SK-N-SH (cell line): ENCODE results near the gene PIP4K2B.

Experiments
- EP300 ChIP-seq, 2 experiments: IDR thresholded peaks; 2 replicates each; pipeline versions ENCODE4 v1.4.0 to v1.6.1; 2012; ENCODE audit warnings: borderline replicate concordance in 1 of 2, low read depth in 1 of 2, low read length in 1 of 2
- GABPA ChIP-seq: IDR thresholded peaks from 2 replicates; pipeline ENCODE4 v1.4.0; 2012; ENCODE audit warnings: low read depth, mild to moderate bottlenecking
- MAX ChIP-seq: IDR thresholded peaks from 2 replicates; pipeline ENCODE4 v1.4.0; 2012; ENCODE audit warnings: low read depth
- REST ChIP-seq: IDR thresholded peaks from 2 replicates; pipeline ENCODE4 v1.6.1; 2012; ENCODE audit warnings: mild to moderate bottlenecking, low read depth, low read length, moderate library complexity
- TAF1 ChIP-seq: IDR thresholded peaks from 2 replicates; pipeline ENCODE4 v1.6.1; 2012; ENCODE audit warnings: low read depth, mild to moderate bottlenecking, low read length, moderate library complexity, borderline replicate concordance
- USF2 ChIP-seq: fragments of 150-350 bp; IDR thresholded peaks from 2 replicates; pipeline ENCODE4 v1.6.1; 2017; ENCODE audit warnings: antibody characterized with exemption, low read length, low read depth, borderline replicate concordance
- TF ChIP-seq, protein P1 (sequence below): fragments of 200-600 bp; sonication (generic); IDR thresholded peaks from 2 replicates; pipeline ENCODE4 v1.6.1; 2017; ENCODE audit warnings: antibody characterized with exemption, mild to moderate bottlenecking, moderate library complexity
- TF ChIP-seq, protein P2 (sequence below): fragments of 150-350 bp; IDR thresholded peaks from 2 replicates; pipeline ENCODE4 v1.6.1; 2016; ENCODE audit warnings: mild to moderate bottlenecking, low read depth, low read length

GRCh38 chr17:38789185-38789584, 10.2 kb downstream of the PIP4K2B start:
- TF ChIP-seq REST = no peak
- no peak for TF ChIP-seq MAX
- TF ChIP-seq TAF1 = no peak
- TF ChIP-seq USF2 = no peak
- TF ChIP-seq EP300 (IDR thresholded peaks at IDR 0.05; ENCODE audit: borderline replicate concordance in 1 of 2, low read depth in 1 of 2, low read length in 1 of 2) = no peak
- TF ChIP-seq, protein P1, sequence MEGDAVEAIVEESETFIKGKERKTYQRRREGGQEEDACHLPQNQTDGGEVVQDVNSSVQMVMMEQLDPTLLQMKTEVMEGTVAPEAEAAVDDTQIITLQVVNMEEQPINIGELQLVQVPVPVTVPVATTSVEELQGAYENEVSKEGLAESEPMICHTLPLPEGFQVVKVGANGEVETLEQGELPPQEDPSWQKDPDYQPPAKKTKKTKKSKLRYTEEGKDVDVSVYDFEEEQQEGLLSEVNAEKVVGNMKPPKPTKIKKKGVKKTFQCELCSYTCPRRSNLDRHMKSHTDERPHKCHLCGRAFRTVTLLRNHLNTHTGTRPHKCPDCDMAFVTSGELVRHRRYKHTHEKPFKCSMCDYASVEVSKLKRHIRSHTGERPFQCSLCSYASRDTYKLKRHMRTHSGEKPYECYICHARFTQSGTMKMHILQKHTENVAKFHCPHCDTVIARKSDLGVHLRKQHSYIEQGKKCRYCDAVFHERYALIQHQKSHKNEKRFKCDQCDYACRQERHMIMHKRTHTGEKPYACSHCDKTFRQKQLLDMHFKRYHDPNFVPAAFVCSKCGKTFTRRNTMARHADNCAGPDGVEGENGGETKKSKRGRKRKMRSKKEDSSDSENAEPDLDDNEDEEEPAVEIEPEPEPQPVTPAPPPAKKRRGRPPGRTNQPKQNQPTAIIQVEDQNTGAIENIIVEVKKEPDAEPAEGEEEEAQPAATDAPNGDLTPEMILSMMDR = no peak
- TF ChIP-seq GABPA = no peak
- TF ChIP-seq, protein P2, sequence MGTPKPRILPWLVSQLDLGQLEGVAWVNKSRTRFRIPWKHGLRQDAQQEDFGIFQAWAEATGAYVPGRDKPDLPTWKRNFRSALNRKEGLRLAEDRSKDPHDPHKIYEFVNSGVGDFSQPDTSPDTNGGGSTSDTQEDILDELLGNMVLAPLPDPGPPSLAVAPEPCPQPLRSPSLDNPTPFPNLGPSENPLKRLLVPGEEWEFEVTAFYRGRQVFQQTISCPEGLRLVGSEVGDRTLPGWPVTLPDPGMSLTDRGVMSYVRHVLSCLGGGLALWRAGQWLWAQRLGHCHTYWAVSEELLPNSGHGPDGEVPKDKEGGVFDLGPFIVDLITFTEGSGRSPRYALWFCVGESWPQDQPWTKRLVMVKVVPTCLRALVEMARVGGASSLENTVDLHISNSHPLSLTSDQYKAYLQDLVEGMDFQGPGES = no peak
